Lower lobe of right lung (tissue), 2 donors: ENCODE results near the gene B4GALNT2. TPM values are rescaled to one million over a fixed set of nuclear protein-coding genes. Genes with fewer than 3 reads are reported as not detected.

ENCODE experiments used
- ATAC-seq, 2 donors: fragments of 200-7000 bp; cut with Tn5 transposase; one replicate each; pipeline ENCODE4 v1.9.1; 2020 to 2022; ENCODE audit warnings: mild to moderate bottlenecking in 2 of 2, moderate library complexity in 2 of 2
- DNase-seq: peaks from one replicate; pipeline ENCODE4 v3.0.0-alpha.2; 2020
- H3K27ac ChIP-seq: fragments of 200-600 bp; one replicate; pipeline ENCODE4 v1.8.0; 2022
- H3K27me3 ChIP-seq: fragments of 200-600 bp; one replicate; pipeline ENCODE4 v1.8.0; 2022; ENCODE audit warnings: low read depth
- H3K36me3 ChIP-seq: fragments of 200-600 bp; one replicate; pipeline ENCODE4 v1.8.0; 2022; ENCODE audit warnings: mild to moderate bottlenecking
- H3K4me1 ChIP-seq: fragments of 200-600 bp; one replicate; pipeline ENCODE4 v1.8.0; 2022
- H3K4me3 ChIP-seq: fragments of 200-600 bp; one replicate; pipeline ENCODE4 v1.8.0; 2022; ENCODE audit warnings: mild to moderate bottlenecking
- H3K9me3 ChIP-seq: fragments of 200-600 bp; one replicate; pipeline ENCODE4 v1.8.0; 2022
- CTCF ChIP-seq: fragments of 200-600 bp; IDR thresholded peaks from one replicate; pipeline ENCODE4 v1.8.0; 2022; ENCODE audit warnings: antibody characterized with exemption, mild to moderate bottlenecking
- intact Hi-C: fragments of 100-400 bp; cut with DNase I; formaldehyde crosslinking; loops from one replicate; pipeline ENCODE4 v1.11.0; 2022
- total RNA-seq: library from RNA; stranded (reverse); fragmentation: NEBNext Ultra II Directional; extraction: Animal tissue kit (Norgen Biotek cat#: 25700); gene quantifications from one replicate; pipeline ENCODE4 v1.2.1, GENCODE V29; 2021
- donor health status: DM: no; HTN: yes; CAD: no; lungs with severe emphysema.

The B4GALNT2 gene
- total RNA-seq, 1 donor from 2014 or later: 0.15 TPM

GRCh38 chr17:49151996-49152395 is 19.4 kb downstream of the B4GALNT2 start:
- intact Hi-C loops: no loop called here
- DNase-seq: no peak
- Histone ChIP-seq H3K9me3 (no peaks in the 10 kb centered on the region), H3K4me3 (no peak overlapping the region), H3K27ac (no peak overlapping the region), H3K27me3 (peaks cover 26% of the 10 kb centered on the region), H3K36me3 (no peaks in the 10 kb centered on the region), H3K4me1 (no peaks in the 10 kb centered on the region)
- ATAC-seq: no peak
- no peak for TF ChIP-seq CTCF

GRCh38 chr17:49156256-49156655 is 23.7 kb downstream of the B4GALNT2 start:
- TF ChIP-seq CTCF: no peak
- Histone ChIP-seq H3K27me3 (peaks cover 45% of the 10 kb centered on the region), H3K9me3 (no peaks in the 10 kb centered on the region), H3K4me3 (no peak overlapping the region), H3K27ac (no peak overlapping the region), H3K4me1 (no peaks in the 10 kb centered on the region), H3K36me3 (no peaks in the 10 kb centered on the region)
- intact Hi-C loops: no loop called here
- no peak for DNase-seq
- ATAC-seq: no peak

GRCh38 chr17:49157784-49158183 is 25.2 kb downstream of the B4GALNT2 start:
- intact Hi-C loops: no loop called here
- H3K4me3 ChIP-seq: no peak overlapping the region
- H3K27me3 ChIP-seq: peaks cover 45% of the 10 kb centered on the region
- no peak overlapping the region for H3K27ac ChIP-seq
- H3K9me3 ChIP-seq: no peaks in the 10 kb centered on the region
- no peaks in the 10 kb centered on the region for H3K36me3 ChIP-seq
- TF ChIP-seq CTCF: no peak
- no peaks in the 10 kb centered on the region for H3K4me1 ChIP-seq
- ATAC-seq (no peak), DNase-seq (no peak)

GRCh38 chr17:49162866-49163265 is 30.3 kb downstream of the B4GALNT2 start:
- TF ChIP-seq CTCF: no peak
- Histone ChIP-seq H3K9me3 (no peaks in the 10 kb centered on the region), H3K27ac (no peak overlapping the region), H3K36me3 (no peaks in the 10 kb centered on the region), H3K4me1 (no peaks in the 10 kb centered on the region), H3K4me3 (no peak overlapping the region), H3K27me3 (peaks cover 31% of the 10 kb centered on the region)
- intact Hi-C loops: no loop called here
- ATAC-seq (no peak), DNase-seq (no peak)

DNA sequence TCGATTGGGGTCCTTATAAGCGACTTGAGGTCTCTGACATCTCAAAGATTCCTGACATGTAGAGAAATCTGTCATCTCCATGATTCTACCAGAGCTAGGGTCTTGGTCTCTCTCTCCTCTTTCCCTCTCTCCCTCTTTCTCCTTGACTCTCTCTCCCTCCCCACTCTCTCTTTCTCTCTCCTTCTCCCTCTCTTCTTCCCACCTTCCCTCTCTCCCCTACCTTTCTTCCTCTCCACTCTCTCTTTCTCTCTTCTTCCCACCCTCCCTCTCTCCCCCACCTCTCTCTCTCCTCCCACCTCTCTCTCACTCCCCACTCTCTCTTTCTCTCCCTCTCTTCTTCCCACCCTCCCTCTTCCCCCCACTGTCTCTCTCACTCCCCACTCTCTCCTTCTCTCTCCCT is 32.6 kb downstream of the B4GALNT2 start:
- Histone ChIP-seq H3K4me1 (no peaks in the 10 kb centered on the region), H3K27me3 (peaks cover 34% of the 10 kb centered on the region), H3K36me3 (no peaks in the 10 kb centered on the region), H3K9me3 (no peaks in the 10 kb centered on the region), H3K27ac (no peak overlapping the region), H3K4me3 (no peak overlapping the region)
- no peak for TF ChIP-seq CTCF
- ATAC-seq: no peak
- DNase-seq: no peak
- intact Hi-C loops: no loop called here

DNA sequence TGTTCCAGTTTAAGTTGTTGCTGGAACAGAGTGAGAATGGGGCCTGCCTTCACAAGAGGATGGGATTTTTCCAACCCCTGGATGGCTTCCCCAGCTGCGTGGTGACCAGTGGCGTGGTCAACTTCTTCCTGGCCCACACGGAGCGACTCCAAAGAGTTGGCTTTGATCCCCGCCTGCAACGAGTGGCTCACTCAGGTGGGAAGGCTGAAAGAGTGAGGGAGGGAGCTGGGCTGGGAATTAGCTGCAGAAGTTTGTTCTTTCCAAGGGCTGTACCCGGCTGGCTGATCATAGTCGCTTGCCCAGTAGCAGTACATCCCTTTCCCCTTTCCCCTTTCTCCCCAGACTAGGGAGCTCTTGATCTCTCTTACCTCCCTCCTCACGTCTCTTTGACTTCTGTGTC is 36.1 kb downstream of the B4GALNT2 start:
- no peaks in the 10 kb centered on the region for H3K9me3 ChIP-seq
- H3K27ac ChIP-seq: no peak overlapping the region

More for the DNA sequence above, 36.1 kb downstream of the B4GALNT2 start:
- Histone ChIP-seq H3K27me3 (peaks cover 31% of the 10 kb centered on the region), H3K36me3 (no peaks in the 10 kb centered on the region), H3K4me3 (no peak overlapping the region), H3K4me1 (no peaks in the 10 kb centered on the region)
- DNase-seq (no peak), ATAC-seq (no peak)
- intact Hi-C loops: no loop called here
- no peak for TF ChIP-seq CTCF
